Liver (tissue), 9 donors: ENCODE results near the gene SPECC1L. TPM values are rescaled to one million over a fixed set of nuclear protein-coding genes. Genes with fewer than 3 reads are reported as not detected.

Experiments
- DNase-seq: peaks from one replicate; pipeline ENCODE4 v3.0.0-alpha.2; 2017; ENCODE audit warnings: low spot score
- H3K27ac ChIP-seq, 2 donors: one replicate each; pipeline ENCODE4 v1.7.0; 2013; ENCODE audit warnings: inconsistent platforms in 2 of 2, low read length in 2 of 2, control low read depth in 1 of 2, low read depth in 1 of 2, mild to moderate bottlenecking in 1 of 2
- H3K27me3 ChIP-seq, 4 donors: one replicate each; pipeline versions ENCODE4 v1.6.1 to v1.7.0; 2013; ENCODE audit warnings: low read length in 3 of 4, inconsistent platforms in 1 of 4, mild to moderate bottlenecking in 1 of 4, moderate library complexity in 1 of 4; ENCODE audit not compliant: control insufficient read depth in 4 of 4, insufficient read depth in 4 of 4
- H3K36me3 ChIP-seq, 4 donors: one replicate each; pipeline versions ENCODE4 v1.6.1 to v1.7.0; 2013; ENCODE audit warnings: low read length in 3 of 4, mild to moderate bottlenecking in 3 of 4, low read depth in 1 of 4, moderate library complexity in 1 of 4; ENCODE audit not compliant: control insufficient read depth in 4 of 4, insufficient read depth in 3 of 4
- H3K4me1 ChIP-seq, 4 donors: one replicate each; pipeline versions ENCODE4 v1.6.1 to v1.7.0; 2013; ENCODE audit warnings: low read length in 3 of 4, mild to moderate bottlenecking in 3 of 4, moderate library complexity in 1 of 4; ENCODE audit not compliant: control insufficient read depth in 4 of 4, insufficient read depth in 4 of 4
- H3K4me3 ChIP-seq, 3 donors: one replicate each; pipeline versions ENCODE4 v1.6.1 to v1.7.0; 2013; ENCODE audit warnings: low read length in 3 of 3, control low read depth in 1 of 3, low read depth in 1 of 3, mild to moderate bottlenecking in 1 of 3
- H3K9ac ChIP-seq, 2 donors: one replicate each; pipeline ENCODE4 v1.7.0; 2013; ENCODE audit warnings: low read length in 2 of 2, mild to moderate bottlenecking in 2 of 2, moderate library complexity in 2 of 2, control low read depth in 1 of 2, low read depth in 1 of 2
- H3K9me3 ChIP-seq, 4 donors: one replicate each; pipeline versions ENCODE4 v1.6.1 to v1.7.0; 2013; ENCODE audit warnings: low read length in 3 of 4; ENCODE audit not compliant: control insufficient read depth in 4 of 4
- ATF3 ChIP-seq: IDR thresholded peaks from 2 replicates; pipeline ENCODE4 v1.6.1; 2016; ENCODE audit warnings: antibody characterized with exemption
- CTCF ChIP-seq: fragments of 150-350 bp; IDR thresholded peaks from 2 replicates; pipeline ENCODE4 v1.5.1; 2017; ENCODE audit warnings: improper control_type of control experiment, low read depth, low read length; ENCODE audit not compliant: missing input control
- EGR1 ChIP-seq, 2 donors: IDR thresholded peaks; 2 replicates each; pipeline ENCODE4 v1.6.1; 2016 to 2018; ENCODE audit warnings: antibody characterized with exemption in 2 of 2, low read depth in 2 of 2
- FOXA1 ChIP-seq: IDR thresholded peaks from 2 replicates; pipeline ENCODE4 v1.6.1; 2016; ENCODE audit warnings: antibody characterized with exemption
- FOXA2 ChIP-seq: IDR thresholded peaks from 2 replicates; pipeline ENCODE4 v1.6.1; 2016; ENCODE audit warnings: antibody characterized with exemption
- GABPA ChIP-seq, 2 donors: IDR thresholded peaks in 1 of 2; conservative IDR thresholded peaks in 1 of 2; 2 replicates each; pipeline ENCODE4 v1.6.1; 2016; ENCODE audit warnings: antibody characterized with exemption in 2 of 2, mild to moderate bottlenecking in 1 of 2, moderate library complexity in 1 of 2
- HNF4A ChIP-seq, 2 donors: conservative IDR thresholded peaks; 2 replicates each; pipeline ENCODE4 v1.6.1; 2016; ENCODE audit warnings: antibody characterized with exemption in 2 of 2, mild to moderate bottlenecking in 2 of 2
- HNF4G ChIP-seq: IDR thresholded peaks from 2 replicates; pipeline ENCODE4 v1.6.1; 2016; ENCODE audit warnings: antibody characterized with exemption
- JUND ChIP-seq, 2 donors: IDR thresholded peaks; 2 replicates each; pipeline ENCODE4 v1.6.1; 2016; ENCODE audit warnings: antibody characterized with exemption in 2 of 2
- NR2F2 ChIP-seq: IDR thresholded peaks from 2 replicates; pipeline ENCODE4 v1.6.1; 2016; ENCODE audit warnings: antibody characterized with exemption
- RAD21 ChIP-seq, 2 donors: IDR thresholded peaks; 2 replicates each; pipeline ENCODE4 v1.6.1; 2016; ENCODE audit warnings: antibody characterized with exemption in 2 of 2, mild to moderate bottlenecking in 2 of 2
- RXRA ChIP-seq, 2 donors: IDR thresholded peaks; 2 replicates each; pipeline ENCODE4 v1.6.1; 2017 to 2018; ENCODE audit warnings: antibody characterized with exemption in 2 of 2, mild to moderate bottlenecking in 1 of 2
- SP1 ChIP-seq: IDR thresholded peaks from 2 replicates; pipeline ENCODE4 v1.6.1; 2018; ENCODE audit warnings: antibody characterized with exemption, mild to moderate bottlenecking
- TAF1 ChIP-seq: conservative IDR thresholded peaks from 2 replicates; pipeline ENCODE4 v1.6.1; 2016; ENCODE audit warnings: antibody characterized with exemption, mild to moderate bottlenecking
- YY1 ChIP-seq: IDR thresholded peaks from 2 replicates; pipeline ENCODE4 v1.6.1; 2016; ENCODE audit warnings: antibody characterized with exemption, mild to moderate bottlenecking
- WGBS: extraction: QIAGEN DNeasy Blood & Tissue Kit; methylation state at CpG from one replicate; pipeline ENCODE4 v1.1.7; 2013; 5-methylcytosine and 5-hydroxymethylcytosine counted together
- polyA plus RNA-seq, 2 donors: library from polyadenylated mRNA; stranded (reverse) in 1 of 2; unstranded in 1 of 2; fragments of 200-250 nt in 1 of 2; fragments of >200 nt in 1 of 2; fragmentation: Nextera tagmentation in 1 of 2; extraction: Ambion mirVana in 1 of 2; gene quantifications; one replicate each; pipeline versions ENCODE4 v1.2.1 to v1.2.3, GENCODE V29; 2013 to 2015
- total RNA-seq, 2 donors: library from RNA; depleted of rRNA; stranded (reverse); fragments of >200 nt; gene quantifications; one replicate each; pipeline ENCODE4 v1.2.3, GENCODE V29; 2014
- TF ChIP-seq, protein P1 (sequence below): IDR thresholded peaks from 2 replicates; pipeline ENCODE4 v1.6.1; 2016; ENCODE audit warnings: antibody characterized with exemption, mild to moderate bottlenecking
- TF ChIP-seq, protein P2 (sequence below): IDR thresholded peaks from 2 replicates; pipeline ENCODE4 v1.6.1; 2016; ENCODE audit warnings: antibody characterized with exemption
- TF ChIP-seq, protein P3 (sequence below): IDR thresholded peaks from 2 replicates; pipeline ENCODE4 v1.6.1; 2016; ENCODE audit warnings: antibody characterized with exemption
- donor health status: healthy.
- donor health status: healthy.
- donor health status: healthy.
- donor health status: healthy.
- donor health status: healthy.

Gene SPECC1L
- total and polyA plus RNA-seq, 4 donors: 5.4 to 22.3 (median 12.3) TPM

DNA sequence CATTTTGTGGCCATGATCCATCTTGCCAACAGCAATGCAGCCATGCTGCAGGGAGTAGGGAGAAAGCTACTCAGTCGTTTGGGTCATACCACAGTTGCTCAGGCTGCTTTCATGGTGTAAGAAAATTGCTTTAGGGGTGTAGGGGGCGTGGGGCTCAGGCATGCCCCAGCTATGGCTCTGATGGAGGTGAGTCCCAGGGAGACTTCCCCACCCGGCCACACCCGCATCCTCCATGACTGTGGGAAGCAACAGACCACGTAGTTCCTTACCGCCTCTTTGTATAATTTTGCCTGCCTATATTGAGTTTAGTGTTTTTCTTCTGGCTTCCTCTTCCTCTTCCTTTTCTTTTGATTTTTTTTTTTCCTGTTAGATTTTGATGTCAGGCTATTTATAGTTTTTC lies 58.8 kb downstream of the SPECC1L start:
- 86% methylated on average over 6 of the region's 6 CpGs for WGBS
- H3K4me1 ChIP-seq: peaks cover 0 to 15% (median 6%) of the 10 kb centered on the region in 4 donors
- no peak overlapping the region for H3K27ac ChIP-seq
- TF ChIP-seq ATF3: no peak
- TF ChIP-seq NR2F2: no peak
- TF ChIP-seq HNF4A (conservative IDR thresholded peaks at IDR 0.05): no peak
- no peak for TF ChIP-seq TAF1
- no peak for TF ChIP-seq SP1
- TF ChIP-seq EGR1 (IDR thresholded peaks at IDR 0.05; ENCODE audit: low read depth in 2 of 2): no peak
- TF ChIP-seq RXRA (IDR thresholded peaks at IDR 0.05): no peak
- no peak for TF ChIP-seq RAD21 (IDR thresholded peaks at IDR 0.05)
- TF ChIP-seq, protein P1, sequence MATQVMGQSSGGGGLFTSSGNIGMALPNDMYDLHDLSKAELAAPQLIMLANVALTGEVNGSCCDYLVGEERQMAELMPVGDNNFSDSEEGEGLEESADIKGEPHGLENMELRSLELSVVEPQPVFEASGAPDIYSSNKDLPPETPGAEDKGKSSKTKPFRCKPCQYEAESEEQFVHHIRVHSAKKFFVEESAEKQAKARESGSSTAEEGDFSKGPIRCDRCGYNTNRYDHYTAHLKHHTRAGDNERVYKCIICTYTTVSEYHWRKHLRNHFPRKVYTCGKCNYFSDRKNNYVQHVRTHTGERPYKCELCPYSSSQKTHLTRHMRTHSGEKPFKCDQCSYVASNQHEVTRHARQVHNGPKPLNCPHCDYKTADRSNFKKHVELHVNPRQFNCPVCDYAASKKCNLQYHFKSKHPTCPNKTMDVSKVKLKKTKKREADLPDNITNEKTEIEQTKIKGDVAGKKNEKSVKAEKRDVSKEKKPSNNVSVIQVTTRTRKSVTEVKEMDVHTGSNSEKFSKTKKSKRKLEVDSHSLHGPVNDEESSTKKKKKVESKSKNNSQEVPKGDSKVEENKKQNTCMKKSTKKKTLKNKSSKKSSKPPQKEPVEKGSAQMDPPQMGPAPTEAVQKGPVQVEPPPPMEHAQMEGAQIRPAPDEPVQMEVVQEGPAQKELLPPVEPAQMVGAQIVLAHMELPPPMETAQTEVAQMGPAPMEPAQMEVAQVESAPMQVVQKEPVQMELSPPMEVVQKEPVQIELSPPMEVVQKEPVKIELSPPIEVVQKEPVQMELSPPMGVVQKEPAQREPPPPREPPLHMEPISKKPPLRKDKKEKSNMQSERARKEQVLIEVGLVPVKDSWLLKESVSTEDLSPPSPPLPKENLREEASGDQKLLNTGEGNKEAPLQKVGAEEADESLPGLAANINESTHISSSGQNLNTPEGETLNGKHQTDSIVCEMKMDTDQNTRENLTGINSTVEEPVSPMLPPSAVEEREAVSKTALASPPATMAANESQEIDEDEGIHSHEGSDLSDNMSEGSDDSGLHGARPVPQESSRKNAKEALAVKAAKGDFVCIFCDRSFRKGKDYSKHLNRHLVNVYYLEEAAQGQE: no peak
- no peak for TF ChIP-seq HNF4G
- TF ChIP-seq CTCF: no peak
- TF ChIP-seq, protein P2, sequence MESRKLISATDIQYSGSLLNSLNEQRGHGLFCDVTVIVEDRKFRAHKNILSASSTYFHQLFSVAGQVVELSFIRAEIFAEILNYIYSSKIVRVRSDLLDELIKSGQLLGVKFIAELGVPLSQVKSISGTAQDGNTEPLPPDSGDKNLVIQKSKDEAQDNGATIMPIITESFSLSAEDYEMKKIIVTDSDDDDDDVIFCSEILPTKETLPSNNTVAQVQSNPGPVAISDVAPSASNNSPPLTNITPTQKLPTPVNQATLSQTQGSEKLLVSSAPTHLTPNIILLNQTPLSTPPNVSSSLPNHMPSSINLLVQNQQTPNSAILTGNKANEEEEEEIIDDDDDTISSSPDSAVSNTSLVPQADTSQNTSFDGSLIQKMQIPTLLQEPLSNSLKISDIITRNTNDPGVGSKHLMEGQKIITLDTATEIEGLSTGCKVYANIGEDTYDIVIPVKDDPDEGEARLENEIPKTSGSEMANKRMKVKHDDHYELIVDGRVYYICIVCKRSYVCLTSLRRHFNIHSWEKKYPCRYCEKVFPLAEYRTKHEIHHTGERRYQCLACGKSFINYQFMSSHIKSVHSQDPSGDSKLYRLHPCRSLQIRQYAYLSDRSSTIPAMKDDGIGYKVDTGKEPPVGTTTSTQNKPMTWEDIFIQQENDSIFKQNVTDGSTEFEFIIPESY: no peak
- TF ChIP-seq, protein P3, sequence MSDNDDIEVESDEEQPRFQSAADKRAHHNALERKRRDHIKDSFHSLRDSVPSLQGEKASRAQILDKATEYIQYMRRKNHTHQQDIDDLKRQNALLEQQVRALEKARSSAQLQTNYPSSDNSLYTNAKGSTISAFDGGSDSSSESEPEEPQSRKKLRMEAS: no peak
- no peak for TF ChIP-seq JUND (IDR thresholded peaks at IDR 0.05)
- no peak for TF ChIP-seq FOXA1
- TF ChIP-seq YY1: no peak
- no peak for TF ChIP-seq FOXA2
- no peak for TF ChIP-seq GABPA (IDR thresholded peaks at IDR 0.05 in 1 of 2, conservative IDR thresholded peaks at IDR 0.05 in 1 of 2)
- H3K4me3 ChIP-seq: no peak overlapping the region
- peaks cover 5 to 34% (median 9%) of the 10 kb centered on the region in 4 donors for H3K36me3 ChIP-seq
- no peaks in the 10 kb centered on the region for H3K27me3 ChIP-seq
- no peak overlapping the region for H3K9ac ChIP-seq
- DNase-seq: no peak
- no peaks in the 10 kb centered on the region for H3K9me3 ChIP-seq
